Fibroblast of lung (primary cell): Measurements from ENCODE around the gene SMYD1. TPM values are rescaled to one million over a fixed set of nuclear protein-coding genes. Genes with fewer than 3 reads are reported as not detected.

Source experiments
- DNase-seq, 2 donors: peaks; one replicate each; pipeline versions ENCODE4 v3.0.0 to v3.0.0-alpha.2; 2010; ENCODE audit warnings: low read depth in 2 of 2
- H2AFZ ChIP-seq: 2 replicates; pipeline ENCODE4 v1.5.1; 2012; ENCODE audit warnings: low read length, control low read depth, inconsistent platforms
- H3K27ac ChIP-seq: 2 replicates; pipeline ENCODE4 v1.5.1; 2011; ENCODE audit warnings: low read length, control low read depth; ENCODE audit not compliant: insufficient read depth
- H3K27me3 ChIP-seq: 2 replicates; pipeline ENCODE4 v1.5.1; 2011; ENCODE audit warnings: mild to moderate bottlenecking, low read length; ENCODE audit not compliant: control insufficient read depth, insufficient read depth
- H3K36me3 ChIP-seq: 2 replicates; pipeline ENCODE4 v1.5.1; 2011; ENCODE audit warnings: low read length; ENCODE audit not compliant: control insufficient read depth, insufficient read depth
- H3K4me1 ChIP-seq: 2 replicates; pipeline ENCODE4 v1.5.1; 2011; ENCODE audit warnings: low read length; ENCODE audit not compliant: control insufficient read depth, insufficient read depth; ENCODE audit errors: extremely low read depth
- H3K4me2 ChIP-seq: 2 replicates; pipeline ENCODE4 v1.5.1; 2011; ENCODE audit warnings: low read length, control low read depth; ENCODE audit not compliant: insufficient read depth; ENCODE audit errors: extremely low read depth
- H3K4me3 ChIP-seq, 4 experiments: fragments of 200-600 bp in 1 of 4; sonication (generic) in 1 of 4; replicated peaks in 1 of 4; 2 replicates each; pipeline ENCODE4 v1.5.1; 2011 to 2016; ENCODE audit warnings: low read length in 4 of 4, low read depth in 3 of 4, mild to moderate bottlenecking in 3 of 4, control low read depth in 2 of 4, inconsistent platforms in 1 of 4, mixed read lengths in 1 of 4; ENCODE audit not compliant: insufficient read depth in 1 of 4; ENCODE audit errors: control extremely low read depth in 1 of 4
- H3K79me2 ChIP-seq: 2 replicates; pipeline ENCODE4 v1.5.1; 2012; ENCODE audit warnings: mild to moderate bottlenecking, low read length, inconsistent platforms; ENCODE audit not compliant: control insufficient read depth, insufficient read depth
- H3K9ac ChIP-seq: 2 replicates; pipeline ENCODE4 v1.5.1; 2011; ENCODE audit warnings: mild to moderate bottlenecking, low read length, control low read depth; ENCODE audit not compliant: insufficient read depth
- H3K9me3 ChIP-seq: 2 replicates; pipeline ENCODE4 v1.5.1; 2012; ENCODE audit warnings: low read depth, low read length; ENCODE audit not compliant: control insufficient read depth, insufficient read depth
- H4K20me1 ChIP-seq: 2 replicates; pipeline ENCODE4 v1.5.1; 2011; ENCODE audit warnings: low read length; ENCODE audit not compliant: control insufficient read depth, insufficient read depth; ENCODE audit errors: extremely low read depth
- CTCF ChIP-seq, 2 donors: IDR thresholded peaks in 1 of 2; conservative IDR thresholded peaks in 1 of 2; 1 replicate in 1 of 2; 2 replicates in 1 of 2; pipeline ENCODE4 v1.5.1; 2011 to 2012; ENCODE audit warnings: low read length in 2 of 2, control low read depth in 1 of 2, inconsistent platforms in 1 of 2, low read depth in 1 of 2, mild to moderate bottlenecking in 1 of 2
- EZH2 ChIP-seq: IDR thresholded peaks from 2 replicates; pipeline ENCODE4 v1.5.1; 2012; ENCODE audit warnings: low read length, control low read depth, mild to moderate bottlenecking; ENCODE audit errors: missing control alignments
- polyA plus RNA-seq, 2 donors: library from polyadenylated mRNA; depleted of rRNA in 1 of 2; stranded (reverse) in 1 of 2; unstranded in 1 of 2; fragments of >200 nt; gene quantifications; 2 replicates each; pipeline ENCODE4 v1.2.1, GENCODE V29; 2011 to 2012; ENCODE audit warnings: missing spikeins in 1 of 2
- total RNA-seq: library from RNA; depleted of rRNA; stranded (reverse); fragments of >200 nt; gene quantifications from 2 replicates; pipeline ENCODE4 v1.2.1, GENCODE V29; 2014

The SMYD1 gene
- total and polyA plus RNA-seq, 2 donors (not counting 1 experiment from before 2014, with no cell fraction given) = not detected

- Histone ChIP-seq H3K27ac (no peak overlapping the region), H4K20me1 (no peaks in the 10 kb centered on the region), H3K4me3 (no peak overlapping the region), H3K36me3 (no peaks in the 10 kb centered on the region), H3K4me2 (no peak overlapping the region), H3K27me3 (no peaks in the 10 kb centered on the region), H2AFZ (no peak overlapping the region), H3K9ac (no peak overlapping the region), H3K9me3 (no peaks in the 10 kb centered on the region), H3K79me2 (no peaks in the 10 kb centered on the region), H3K4me1 (no peaks in the 10 kb centered on the region)
- no peak for DNase-seq
- TF ChIP-seq EZH2 (no peak), CTCF (conservative IDR thresholded peaks at IDR 0.05 in 1 of 2, IDR thresholded peaks at IDR 0.05 in 1 of 2; ENCODE audit: low read depth in 1 of 2, low read length in 2 of 2) (no peak)
Measured at GRCh38 chr2:88146590-88146989, 79.0 kb downstream of the SMYD1 start.

- H3K9me3 ChIP-seq = no peaks in the 10 kb centered on the region
- no peaks in the 10 kb centered on the region for H4K20me1 ChIP-seq
- DNase-seq = no peak
- TF ChIP-seq CTCF (conservative IDR thresholded peaks at IDR 0.05 in 1 of 2, IDR thresholded peaks at IDR 0.05 in 1 of 2; ENCODE audit: low read depth in 1 of 2, low read length in 2 of 2) (no peak), EZH2 (no peak)
- no peak overlapping the region for H3K9ac ChIP-seq
- H3K4me2 ChIP-seq = no peak overlapping the region
- no peaks in the 10 kb centered on the region for H3K4me1 ChIP-seq
- H3K36me3 ChIP-seq = no peaks in the 10 kb centered on the region
- H3K4me3 ChIP-seq = no peak overlapping the region
- H2AFZ ChIP-seq = no peak overlapping the region
- H3K27ac ChIP-seq = no peak overlapping the region
- no peaks in the 10 kb centered on the region for H3K79me2 ChIP-seq
- H3K27me3 ChIP-seq = no peaks in the 10 kb centered on the region
Measured at GRCh38 chr2:88147145-88147544, 79.5 kb downstream of the SMYD1 start.

GRCh38 chr2:88148929-88149438 lies 81.4 kb downstream of the SMYD1 start:
- DNase-seq = no peak
- Histone ChIP-seq H3K9ac (no peak overlapping the region), H3K9me3 (no peaks in the 10 kb centered on the region), H3K4me1 (no peaks in the 10 kb centered on the region), H2AFZ (no peak overlapping the region), H3K4me2 (no peak overlapping the region), H4K20me1 (no peaks in the 10 kb centered on the region), H3K36me3 (no peaks in the 10 kb centered on the region), H3K79me2 (no peaks in the 10 kb centered on the region), H3K27ac (no peak overlapping the region), H3K4me3 (no peak overlapping the region), H3K27me3 (no peaks in the 10 kb centered on the region)
- TF ChIP-seq EZH2 (no peak), CTCF (conservative IDR thresholded peaks at IDR 0.05 in 1 of 2, IDR thresholded peaks at IDR 0.05 in 1 of 2; ENCODE audit: low read depth in 1 of 2, low read length in 2 of 2) (no peak)
